Endothelial cell (in vitro differentiated cells): Measurements from ENCODE around the gene PDHB. TPM values are rescaled to one million over a fixed set of nuclear protein-coding genes. Genes with fewer than 3 reads are reported as not detected.

Source experiments
- DNase-seq: peaks from one replicate; pipeline ENCODE4 v3.0.0; 2021; ENCODE audit warnings: low spot score
- H3K27ac Mint-ChIP-seq: one replicate; pipeline ENCODE4 v1.8.0; 2021; ENCODE audit warnings: mixed read lengths, inconsistent platforms; ENCODE audit not compliant: unreplicated experiment
- H3K27me3 Mint-ChIP-seq: one replicate; pipeline ENCODE4 v1.8.0; 2021; ENCODE audit warnings: mild to moderate bottlenecking, moderate library complexity, mixed read lengths, inconsistent platforms; ENCODE audit not compliant: unreplicated experiment
- H3K36me3 Mint-ChIP-seq: one replicate; pipeline ENCODE4 v1.8.0; 2021; ENCODE audit warnings: mild to moderate bottlenecking, low read depth, mixed read lengths, inconsistent platforms; ENCODE audit not compliant: unreplicated experiment
- H3K4me1 Mint-ChIP-seq: one replicate; pipeline ENCODE4 v1.8.0; 2021; ENCODE audit warnings: mild to moderate bottlenecking, mixed read lengths, inconsistent platforms; ENCODE audit not compliant: unreplicated experiment
- H3K4me3 Mint-ChIP-seq: one replicate; pipeline ENCODE4 v1.8.0; 2021; ENCODE audit warnings: mild to moderate bottlenecking, mixed read lengths, inconsistent platforms; ENCODE audit not compliant: unreplicated experiment
- H3K9me3 Mint-ChIP-seq: one replicate; pipeline ENCODE4 v1.8.0; 2021; ENCODE audit warnings: mixed read lengths, inconsistent platforms; ENCODE audit not compliant: unreplicated experiment
- CTCF ChIP-seq: fragments of 200-600 bp; sonication (generic); IDR thresholded peaks from one replicate; pipeline ENCODE4 v1.5.0; 2021; ENCODE audit warnings: antibody characterized with exemption; ENCODE audit not compliant: unreplicated experiment
- total RNA-seq: library from RNA; stranded (reverse); fragmentation: NEBNext Ultra II Directional; extraction: Animal tissue kit (Norgen Biotek cat#: 25700); gene quantifications from one replicate; pipeline ENCODE4 v1.2.1, GENCODE V29; 2021; ENCODE audit not compliant: unreplicated experiment

The PDHB gene
- total RNA-seq, 1 donor from 2014 or later = 72.8 TPM

GRCh38 chr3:58411036-58411435, 22.6 kb downstream of the PDHB start:
- DNase-seq = no peak
- H3K36me3 Mint-ChIP-seq = peaks cover 29% of the 10 kb centered on the region
- peaks cover 29% of the 10 kb centered on the region for H3K4me1 Mint-ChIP-seq
- H3K4me3 Mint-ChIP-seq = peak overlapping the region; percentile 60
- H3K9me3 Mint-ChIP-seq = no peaks in the 10 kb centered on the region
- no peak for TF ChIP-seq CTCF
- H3K27me3 Mint-ChIP-seq = no peaks in the 10 kb centered on the region
- H3K27ac Mint-ChIP-seq = peak overlapping the region; percentile 32

DNA sequence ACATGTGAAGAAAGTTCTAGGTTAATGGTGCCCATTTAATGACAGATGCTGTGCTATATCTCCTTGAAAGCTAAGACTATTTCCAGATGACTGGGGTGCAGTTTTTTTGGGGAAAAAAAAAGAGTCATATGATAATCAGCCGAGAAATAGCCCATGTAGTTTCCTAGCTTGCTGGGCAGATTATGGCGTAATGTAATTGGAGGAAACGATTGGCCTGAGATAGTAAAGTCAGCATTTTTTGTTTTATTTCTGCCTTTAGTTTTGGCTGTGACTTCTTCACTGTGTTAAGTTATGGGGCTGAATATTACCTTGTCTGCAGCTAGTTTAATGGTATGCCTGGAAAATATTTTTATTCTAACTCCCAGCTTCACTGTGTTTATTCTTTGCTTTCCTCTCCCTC, 24.0 kb downstream of the PDHB start:
- Mint-ChIP-seq H3K4me1 (peaks cover 15% of the 10 kb centered on the region), H3K36me3 (peaks cover 29% of the 10 kb centered on the region), H3K27ac (no peak overlapping the region), H3K27me3 (no peaks in the 10 kb centered on the region), H3K4me3 (no peak overlapping the region), H3K9me3 (no peaks in the 10 kb centered on the region)
- no peak for DNase-seq
- TF ChIP-seq CTCF = no peak

DNA sequence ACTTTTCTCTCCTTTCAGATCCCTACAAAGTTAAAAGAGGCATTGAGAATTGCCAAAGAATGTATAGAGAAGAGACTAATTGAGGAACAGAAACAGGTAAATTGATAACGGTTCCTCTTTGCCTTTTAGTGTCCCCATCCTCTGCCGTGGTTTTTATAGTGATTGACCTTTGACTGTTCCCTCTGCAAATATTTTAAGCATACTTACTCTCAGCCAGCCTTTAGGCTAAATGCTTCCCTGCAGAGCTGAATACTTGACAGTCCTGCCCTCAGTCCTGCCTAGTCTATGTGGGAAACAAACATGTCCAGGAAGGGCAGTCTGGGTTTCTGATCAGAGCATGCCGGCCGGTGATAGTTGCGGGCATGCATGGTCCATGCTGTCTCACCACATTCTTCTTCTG, 24.7 kb downstream of the PDHB start:
- Mint-ChIP-seq H3K27me3 (no peaks in the 10 kb centered on the region), H3K36me3 (peaks cover 29% of the 10 kb centered on the region), H3K4me3 (no peak overlapping the region), H3K4me1 (peaks cover 7% of the 10 kb centered on the region), H3K27ac (no peak overlapping the region), H3K9me3 (no peaks in the 10 kb centered on the region)
- no peak for TF ChIP-seq CTCF
- no peak for DNase-seq

DNA sequence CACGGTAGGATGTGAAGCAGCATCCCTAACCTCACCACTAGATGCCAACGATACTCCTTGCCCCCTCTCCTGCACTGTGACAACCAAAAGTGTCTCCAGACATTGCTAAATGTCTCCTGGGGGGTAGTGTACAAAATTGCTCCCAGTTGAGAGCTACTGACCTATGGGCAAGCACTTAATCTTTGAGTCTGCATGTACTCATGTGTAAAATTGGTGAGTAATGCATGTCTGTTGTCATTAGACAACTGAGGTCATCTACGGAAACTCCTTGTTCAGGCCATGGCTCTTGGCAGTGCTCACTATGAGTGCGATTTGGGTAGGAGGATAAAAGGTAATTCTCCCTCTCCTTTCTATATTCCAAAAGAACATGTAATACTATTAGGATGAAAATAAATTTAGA, 29.2 kb downstream of the PDHB start:
- Mint-ChIP-seq H3K27ac (no peak overlapping the region), H3K9me3 (no peaks in the 10 kb centered on the region)

GRCh38 chr3:58403513-58404109, 30.0 kb downstream of the PDHB start:
- TF ChIP-seq CTCF = no peak
- H3K4me1 Mint-ChIP-seq = no peaks in the 10 kb centered on the region
- H3K27me3 Mint-ChIP-seq = no peaks in the 10 kb centered on the region
- no peaks in the 10 kb centered on the region for H3K9me3 Mint-ChIP-seq
- H3K36me3 Mint-ChIP-seq = peaks cover 14% of the 10 kb centered on the region
- no peak overlapping the region for H3K4me3 Mint-ChIP-seq
- no peak for DNase-seq
- no peak overlapping the region for H3K27ac Mint-ChIP-seq

More for the DNA sequence above, 29.2 kb downstream of the PDHB start:
- DNase-seq = no peak
- Mint-ChIP-seq H3K36me3 (peaks cover 12% of the 10 kb centered on the region), H3K4me3 (no peak overlapping the region), H3K27me3 (no peaks in the 10 kb centered on the region), H3K4me1 (peaks cover 2% of the 10 kb centered on the region)
- TF ChIP-seq CTCF = no peak
